ENCODE data around the gene UBE2E1. TPM values are rescaled to one million over a fixed set of nuclear protein-coding genes. Genes with fewer than 3 reads are reported as not detected.

UBE2E1 gene
- polyA plus RNA-seq, 1 experiment: 134 TPM

DNA sequence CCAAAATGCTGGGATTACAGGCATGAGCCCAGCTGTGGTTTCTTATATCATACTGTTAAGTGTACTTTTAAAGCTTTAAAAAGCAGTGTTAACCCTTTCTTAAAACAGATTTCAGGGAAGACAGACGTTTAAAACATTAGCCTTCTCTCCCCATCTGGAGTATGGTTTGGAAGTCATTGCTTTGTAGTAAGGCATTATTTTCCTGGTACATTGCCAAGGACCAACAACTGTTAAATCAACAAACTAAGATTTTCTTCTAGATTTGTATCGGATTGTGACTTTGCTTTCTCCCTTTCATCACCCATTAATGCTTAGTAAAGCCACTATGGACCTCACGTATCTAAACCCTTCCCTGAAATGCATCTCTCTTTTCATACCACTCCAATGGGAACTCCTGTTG is 50.5 kb downstream of the UBE2E1 start:
- peak overlapping the region; percentile 12 for H3K27ac ChIP-seq (ENCODE audit: low read depth, low read length)
- no peaks in the 10 kb centered on the region for H3K27me3 ChIP-seq (ENCODE audit: control insufficient read depth, insufficient read depth, low read length)
- TF ChIP-seq, protein P1, sequence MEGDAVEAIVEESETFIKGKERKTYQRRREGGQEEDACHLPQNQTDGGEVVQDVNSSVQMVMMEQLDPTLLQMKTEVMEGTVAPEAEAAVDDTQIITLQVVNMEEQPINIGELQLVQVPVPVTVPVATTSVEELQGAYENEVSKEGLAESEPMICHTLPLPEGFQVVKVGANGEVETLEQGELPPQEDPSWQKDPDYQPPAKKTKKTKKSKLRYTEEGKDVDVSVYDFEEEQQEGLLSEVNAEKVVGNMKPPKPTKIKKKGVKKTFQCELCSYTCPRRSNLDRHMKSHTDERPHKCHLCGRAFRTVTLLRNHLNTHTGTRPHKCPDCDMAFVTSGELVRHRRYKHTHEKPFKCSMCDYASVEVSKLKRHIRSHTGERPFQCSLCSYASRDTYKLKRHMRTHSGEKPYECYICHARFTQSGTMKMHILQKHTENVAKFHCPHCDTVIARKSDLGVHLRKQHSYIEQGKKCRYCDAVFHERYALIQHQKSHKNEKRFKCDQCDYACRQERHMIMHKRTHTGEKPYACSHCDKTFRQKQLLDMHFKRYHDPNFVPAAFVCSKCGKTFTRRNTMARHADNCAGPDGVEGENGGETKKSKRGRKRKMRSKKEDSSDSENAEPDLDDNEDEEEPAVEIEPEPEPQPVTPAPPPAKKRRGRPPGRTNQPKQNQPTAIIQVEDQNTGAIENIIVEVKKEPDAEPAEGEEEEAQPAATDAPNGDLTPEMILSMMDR (IDR thresholded peaks at IDR 0.05; ENCODE audit: low read depth, low read length): no peak
- DNase-seq (ENCODE audit: low read depth, low spot score): no peak
- CTCF ChIA-PET: interaction anchor here (0.7 to 1.4 kb wide), 2 partner anchors 20 to 22 kb away, joined by 3 read pairs; no protein-coding TSS in a partner anchor
- POLR2A ChIA-PET: interaction anchor here (0.7 kb wide), 1 partner anchor 205 kb away, joined by 7 read pairs; no protein-coding TSS in a partner anchor
- H3K9me3 ChIP-seq (ENCODE audit: control insufficient read depth, insufficient read depth, low read length): peaks cover 4% of the 10 kb centered on the region; the same call in 1 of the 2 replicates
- no peak overlapping the region for H3K4me3 ChIP-seq (ENCODE audit: low read depth, low read length)

DNA sequence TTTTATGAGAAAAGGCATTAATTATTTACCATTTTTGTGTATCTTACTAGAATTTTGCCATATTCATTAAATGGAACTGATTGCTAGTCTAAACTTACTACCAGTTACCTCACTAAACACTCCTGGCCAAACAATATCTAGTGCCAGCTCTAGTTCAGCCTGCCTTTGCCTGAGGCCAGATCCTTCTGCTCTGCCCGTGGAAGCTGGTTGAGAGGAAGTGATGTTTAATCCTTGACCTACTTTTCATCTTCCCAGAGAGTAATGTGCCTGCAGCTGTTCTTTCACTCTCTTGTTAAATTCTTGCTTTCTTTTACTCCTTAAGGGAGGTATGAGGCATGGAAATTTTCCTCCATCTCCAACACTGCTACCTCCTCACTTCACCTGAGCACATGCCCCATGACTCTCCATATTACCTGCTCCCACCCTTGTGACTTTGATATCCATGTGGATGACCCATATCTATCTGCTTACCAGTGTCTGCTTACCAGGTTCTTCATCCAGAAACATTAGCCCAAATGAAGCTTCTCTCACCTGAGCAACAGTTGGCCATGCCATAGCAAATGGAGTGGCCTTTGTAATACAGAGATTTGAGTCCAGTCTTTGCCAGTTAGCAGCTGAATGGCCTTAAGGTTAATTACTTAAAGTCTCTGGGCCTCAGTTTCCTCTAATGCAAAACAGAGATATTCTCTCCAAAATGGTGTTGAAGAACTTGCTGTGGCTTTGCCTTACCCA is 53.4 kb downstream of the UBE2E1 start:
- H3K4me3 ChIP-seq (ENCODE audit: low read depth, low read length): no peak overlapping the region
- TF ChIP-seq, protein P1 (IDR thresholded peaks at IDR 0.05; ENCODE audit: low read depth, low read length): no peak
- POLR2A ChIA-PET: no interaction called here
- H3K27me3 ChIP-seq (ENCODE audit: control insufficient read depth, insufficient read depth, low read length): no peaks in the 10 kb centered on the region
- CTCF ChIA-PET: interaction anchor here (0.6 to 1.4 kb wide), 3 partner anchors 29 to 35 kb away, joined by 4 to 6 read pairs (median 4); no protein-coding TSS in a partner anchor
- no peaks in the 10 kb centered on the region for H3K9me3 ChIP-seq (ENCODE audit: control insufficient read depth, insufficient read depth, low read length)
- H3K27ac ChIP-seq (ENCODE audit: low read depth, low read length): no peak overlapping the region
- no peak for DNase-seq (ENCODE audit: low read depth, low spot score)

DNA sequence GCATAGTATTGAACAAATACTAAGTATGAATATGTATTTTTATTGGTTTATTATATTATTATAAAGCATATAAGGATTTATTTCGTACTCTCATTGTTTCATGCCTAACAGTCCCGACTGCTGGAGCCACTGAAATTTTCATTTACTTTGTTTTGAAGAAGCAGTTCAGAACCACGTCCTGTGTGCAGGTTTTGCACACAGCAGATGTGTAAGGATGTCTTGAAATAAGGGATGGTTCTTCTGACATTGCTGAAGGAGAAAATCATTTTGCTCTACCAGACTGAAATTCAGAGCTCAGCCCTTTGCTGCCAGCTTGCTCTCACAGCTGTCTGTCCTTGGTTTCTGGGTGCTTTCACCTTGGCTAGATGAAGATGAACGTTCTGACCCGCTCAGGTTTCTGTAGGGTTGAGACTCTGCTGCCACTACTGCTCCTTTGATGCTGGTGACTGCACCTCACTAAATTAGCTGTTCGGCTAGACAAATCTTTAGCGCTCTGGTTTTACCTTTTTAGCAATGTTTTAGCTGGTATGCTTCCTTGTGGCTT is 54.2 kb downstream of the UBE2E1 start:
- no peak overlapping the region for H3K4me3 ChIP-seq (ENCODE audit: low read depth, low read length)
- CTCF ChIA-PET: interaction anchor here (0.6 to 1.4 kb wide), 2 partner anchors 29 to 63 kb away, joined by 3 to 4 read pairs; no protein-coding TSS in a partner anchor
- POLR2A ChIA-PET: no interaction called here

DNA sequence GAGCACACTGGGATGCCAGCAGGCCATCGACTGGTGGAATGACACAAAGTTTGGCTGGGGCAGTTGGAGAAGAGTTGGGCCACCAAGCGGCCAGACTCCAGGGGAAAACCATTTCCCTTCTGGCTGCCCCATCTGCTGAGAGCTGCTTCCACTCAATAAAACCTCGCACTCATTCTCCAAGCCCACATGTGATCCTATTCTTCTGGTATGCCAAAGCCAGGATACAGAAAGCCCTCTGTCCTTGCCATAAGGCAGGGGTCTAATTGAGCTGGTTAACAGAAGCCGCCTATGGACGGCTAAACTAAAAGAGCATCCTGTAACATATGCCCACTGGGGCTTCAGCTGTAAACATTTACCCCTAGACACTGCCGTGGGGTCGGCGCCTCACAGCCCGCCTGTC is 55.9 kb downstream of the UBE2E1 start:
- no peak overlapping the region for H3K4me3 ChIP-seq (ENCODE audit: low read depth, low read length)
- POLR2A ChIA-PET: interaction anchor here (0.5 kb wide), 1 partner anchor 83 kb away, joined by 3 read pairs; no protein-coding TSS in a partner anchor
- TF ChIP-seq, protein P1 (IDR thresholded peaks at IDR 0.05; ENCODE audit: low read depth, low read length): no peak
- H3K27ac ChIP-seq (ENCODE audit: low read depth, low read length): no peak overlapping the region
- H3K27me3 ChIP-seq (ENCODE audit: control insufficient read depth, insufficient read depth, low read length): no peaks in the 10 kb centered on the region
- CTCF ChIA-PET: no interaction called here
- no peak for DNase-seq (ENCODE audit: low read depth, low spot score)
- no peaks in the 10 kb centered on the region for H3K9me3 ChIP-seq (ENCODE audit: control insufficient read depth, insufficient read depth, low read length)

More for the DNA sequence above, 54.2 kb downstream of the UBE2E1 start:
- no peaks in the 10 kb centered on the region for H3K27me3 ChIP-seq (ENCODE audit: control insufficient read depth, insufficient read depth, low read length)
- no peaks in the 10 kb centered on the region for H3K9me3 ChIP-seq (ENCODE audit: control insufficient read depth, insufficient read depth, low read length)
- H3K27ac ChIP-seq (ENCODE audit: low read depth, low read length): no peak overlapping the region
- DNase-seq (ENCODE audit: low read depth, low spot score): no peak
- TF ChIP-seq, protein P1 (IDR thresholded peaks at IDR 0.05; ENCODE audit: low read depth, low read length): no peak

DNA sequence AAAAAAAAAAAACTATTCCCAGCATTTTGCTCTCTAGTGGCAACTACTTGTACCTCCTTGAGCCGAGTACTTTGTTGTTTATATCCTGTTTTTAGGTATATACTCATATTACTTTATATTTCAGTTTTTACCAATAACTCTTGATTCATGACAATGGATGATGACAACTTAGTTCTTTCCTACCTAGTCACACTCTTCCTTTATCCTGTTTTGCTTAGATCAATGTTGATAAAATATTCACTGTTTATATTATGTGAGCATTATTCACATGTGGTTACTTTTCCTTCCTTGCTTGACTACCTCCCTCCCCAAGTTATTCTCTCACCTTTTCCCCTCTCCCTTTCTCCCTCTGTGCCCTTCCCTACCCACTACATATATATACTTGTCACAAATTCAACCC is 57.3 kb downstream of the UBE2E1 start:
- DNase-seq (ENCODE audit: low read depth, low spot score): no peak
- no peaks in the 10 kb centered on the region for H3K27me3 ChIP-seq (ENCODE audit: control insufficient read depth, insufficient read depth, low read length)
- no peaks in the 10 kb centered on the region for H3K9me3 ChIP-seq (ENCODE audit: control insufficient read depth, insufficient read depth, low read length)
- no peak overlapping the region for H3K27ac ChIP-seq (ENCODE audit: low read depth, low read length)
- ChIA-PET CTCF (interaction anchor here (1.2 kb wide), 1 partner anchor 25 kb away, joined by 3 read pairs; no protein-coding TSS in a partner anchor), POLR2A (no interaction called here)
- no peak overlapping the region for H3K4me3 ChIP-seq (ENCODE audit: low read depth, low read length)
- TF ChIP-seq, protein P1 (IDR thresholded peaks at IDR 0.05; ENCODE audit: low read depth, low read length): no peak

Data from AG04450 (cell line).